NCI-H2171 treated with DMSO at 0.1 percent for 48 hours (cell line): ENCODE data around the gene KLHL3.

Experiments
- DNase-seq: peaks from one replicate; lab custom pipeline; 2025; lab: John Stamatoyannopoulos, UW

KLHL3 gene

DNA sequence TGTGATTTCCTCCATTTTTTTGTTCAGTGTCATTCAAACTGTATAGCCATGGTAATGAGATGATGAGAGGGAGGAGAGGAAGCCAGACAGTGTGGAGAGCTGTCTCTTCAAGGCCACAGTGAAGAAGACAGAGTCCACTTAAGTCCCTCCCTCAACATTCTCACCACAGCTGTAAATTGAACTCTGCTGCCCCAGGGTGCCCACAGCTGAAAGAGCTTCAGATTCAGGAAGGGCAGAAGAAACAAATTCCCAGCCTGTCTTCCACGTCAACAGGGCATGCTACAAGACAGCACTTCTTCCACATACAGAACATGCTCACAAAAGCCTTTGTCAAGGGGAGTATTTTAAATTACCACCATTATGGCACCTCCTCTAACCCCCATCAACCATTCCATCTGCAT lies 100.4 kb downstream of the KLHL3 start:
- DNase-seq, result no peak

DNA sequence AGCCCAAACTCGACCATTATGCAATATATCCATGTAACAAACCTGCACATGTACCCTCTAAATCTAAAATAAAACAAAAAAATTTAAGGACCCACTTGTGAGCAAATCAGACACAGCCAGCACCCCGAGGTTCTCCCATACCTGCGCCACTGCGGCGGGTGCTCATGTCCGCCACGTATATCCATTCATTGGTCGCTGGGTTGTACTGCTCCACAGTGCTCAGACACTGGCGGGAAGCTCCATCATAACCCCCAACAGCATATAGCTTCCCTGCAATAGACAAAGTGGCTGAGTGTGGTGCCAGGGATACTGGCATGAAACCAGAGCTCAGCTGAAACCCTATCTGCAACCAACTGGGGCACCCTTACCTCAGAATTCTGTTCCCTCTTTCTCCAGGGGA lies 102.0 kb downstream of the KLHL3 start:
- no peak for DNase-seq

DNA sequence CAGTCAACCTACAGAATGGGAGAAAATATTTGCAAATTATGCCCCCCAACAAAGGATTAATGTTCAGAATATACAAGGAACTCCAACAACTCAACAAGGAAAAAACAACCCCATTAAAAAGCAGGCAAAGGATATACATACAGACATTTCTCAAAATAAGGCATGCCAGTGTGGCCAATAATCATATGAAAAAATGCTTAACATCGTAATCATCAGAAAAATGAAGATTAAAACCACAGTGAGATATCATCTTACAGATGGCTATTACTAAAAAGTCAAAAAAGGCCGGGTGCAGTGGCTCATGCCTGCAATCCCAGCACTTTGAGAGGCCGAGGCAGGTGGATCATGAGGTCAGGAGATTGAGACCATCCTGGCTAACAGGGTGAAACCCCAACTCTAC lies 103.2 kb downstream of the KLHL3 start:
- DNase-seq, result no peak

DNA sequence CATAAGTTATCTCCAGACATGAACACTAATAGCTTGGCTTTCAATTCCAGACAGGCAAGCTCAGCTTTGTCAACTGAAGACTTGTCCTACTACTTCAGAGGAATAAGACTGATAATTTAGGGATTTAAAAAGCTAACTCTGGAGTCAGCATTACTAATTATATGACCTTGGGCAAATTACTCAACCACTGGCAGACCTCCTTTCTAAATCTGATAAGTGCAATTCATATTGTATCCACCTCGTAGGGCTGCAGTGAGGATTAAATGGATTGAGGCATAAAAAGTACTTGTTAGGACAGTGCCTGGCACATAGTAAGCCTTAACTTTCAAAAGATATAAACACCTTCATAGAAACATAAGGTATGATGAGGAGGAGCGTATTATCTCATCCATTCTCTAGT lies 104.4 kb downstream of the KLHL3 start:
- no peak for DNase-seq

DNA sequence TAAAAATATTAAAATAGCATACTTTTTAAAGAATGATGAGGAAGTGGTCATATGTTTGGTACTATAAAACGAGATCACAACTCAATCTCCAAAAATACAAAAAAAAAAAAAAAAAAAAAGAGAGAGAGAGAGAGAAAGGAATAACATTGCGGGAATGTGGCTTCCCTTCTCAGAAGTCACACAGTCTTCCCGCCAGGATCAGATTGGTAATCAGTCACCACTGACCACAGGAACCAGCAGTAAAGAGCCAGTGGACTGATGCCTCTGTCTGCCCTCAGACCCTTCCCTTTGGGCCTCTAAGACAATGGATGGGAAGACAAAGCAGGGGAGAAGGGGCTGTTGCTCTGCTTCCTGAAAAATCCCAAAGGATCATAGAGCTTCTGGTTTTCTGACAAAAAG lies 104.9 kb downstream of the KLHL3 start:
- DNase-seq, result no peak

DNA sequence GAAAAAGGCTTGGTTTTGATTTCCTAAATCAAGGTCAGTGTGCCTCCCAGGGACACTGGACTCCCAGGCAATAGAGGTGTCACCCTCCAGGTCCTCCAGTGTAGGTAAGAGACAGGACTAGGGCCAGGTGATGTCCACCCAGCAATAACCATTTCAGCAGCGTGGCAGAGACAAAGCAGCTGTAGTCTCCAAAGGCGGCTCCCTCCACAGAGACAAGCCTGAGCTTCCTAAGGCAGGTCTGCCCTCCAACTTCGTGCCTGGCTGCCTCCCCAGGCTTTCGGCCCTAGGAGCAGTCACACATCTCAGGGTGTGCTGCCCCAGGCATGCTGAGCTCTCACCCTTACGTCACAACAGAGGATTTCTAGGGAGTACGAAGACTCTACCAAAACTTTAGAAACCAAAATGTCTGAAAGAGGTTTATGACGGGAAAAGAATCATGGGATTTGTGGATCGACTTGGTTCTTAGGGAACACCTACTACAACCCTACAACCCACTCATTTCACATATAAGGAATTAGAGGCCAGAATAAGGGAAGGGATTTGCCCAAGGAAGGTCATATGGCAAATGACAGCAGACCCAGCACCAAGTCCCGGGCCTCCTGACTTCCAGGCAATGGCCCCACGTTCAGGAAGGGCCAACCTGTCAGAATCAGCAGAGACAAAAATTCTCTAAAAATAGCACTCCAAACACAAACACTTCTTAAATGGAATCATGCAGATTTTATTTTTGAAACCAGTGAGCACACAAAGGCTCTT lies 105.5 kb downstream of the KLHL3 start:
- no peak for DNase-seq

DNA sequence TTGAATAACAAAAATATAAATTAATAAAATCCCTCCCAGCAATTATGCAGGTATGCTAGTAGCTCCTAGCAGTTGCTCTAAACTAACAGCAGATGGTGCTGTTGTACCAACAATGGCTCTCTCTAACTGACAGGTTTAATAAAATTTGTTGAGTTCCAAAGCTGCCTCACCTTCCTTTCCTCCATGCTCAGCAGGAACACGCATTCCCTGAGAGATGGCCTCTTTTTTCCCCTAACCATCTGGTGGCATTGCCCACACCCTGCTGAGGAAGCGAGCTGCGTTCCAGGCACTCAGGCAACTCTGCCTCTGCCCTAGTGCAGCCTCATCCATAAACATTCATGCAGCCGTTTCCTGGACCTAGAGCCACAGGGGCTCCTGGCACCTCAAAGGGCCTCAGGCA lies 106.2 kb downstream of the KLHL3 start:
- peak; percentile 60 for DNase-seq

DNA sequence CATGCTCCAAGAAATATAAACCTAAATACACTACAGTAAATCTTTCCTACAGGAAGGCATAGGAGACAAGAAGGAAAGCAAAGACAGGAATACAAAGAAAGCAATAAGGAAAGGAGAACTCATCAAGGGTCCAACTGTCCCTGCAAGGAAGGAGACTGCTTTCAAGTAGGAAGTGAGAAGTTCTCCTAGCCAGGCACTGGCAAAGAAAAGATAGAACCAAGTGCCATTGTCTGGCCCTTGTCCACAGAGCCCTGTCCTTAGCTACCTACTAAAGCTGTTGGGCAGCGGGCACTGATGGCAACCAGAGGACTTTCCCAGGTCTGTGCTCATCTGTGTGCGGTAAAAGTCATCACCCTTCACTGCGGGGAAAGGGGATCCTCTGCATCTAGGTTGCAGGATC lies 108.2 kb downstream of the KLHL3 start:
- DNase-seq, result no peak

DNA sequence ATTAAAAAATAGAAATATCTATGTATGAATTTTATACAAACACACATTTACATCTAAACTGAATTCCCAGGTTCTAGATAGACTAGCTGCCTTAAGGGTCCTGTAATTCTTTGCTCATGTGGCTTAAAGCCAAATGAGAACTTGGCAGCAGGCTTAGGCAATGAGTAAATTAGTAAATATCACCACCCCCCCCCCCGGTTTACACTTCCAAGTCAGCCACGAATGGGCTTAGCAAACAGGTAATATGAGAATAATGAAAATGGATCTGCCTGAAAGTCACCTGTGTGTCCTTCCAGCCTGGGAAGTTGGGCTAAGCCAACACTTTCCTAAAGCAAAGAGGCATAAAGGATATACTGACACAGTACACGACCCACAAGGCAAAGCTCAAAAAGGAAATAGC lies 108.6 kb downstream of the KLHL3 start:
- DNase-seq, result peak; percentile 59

DNA sequence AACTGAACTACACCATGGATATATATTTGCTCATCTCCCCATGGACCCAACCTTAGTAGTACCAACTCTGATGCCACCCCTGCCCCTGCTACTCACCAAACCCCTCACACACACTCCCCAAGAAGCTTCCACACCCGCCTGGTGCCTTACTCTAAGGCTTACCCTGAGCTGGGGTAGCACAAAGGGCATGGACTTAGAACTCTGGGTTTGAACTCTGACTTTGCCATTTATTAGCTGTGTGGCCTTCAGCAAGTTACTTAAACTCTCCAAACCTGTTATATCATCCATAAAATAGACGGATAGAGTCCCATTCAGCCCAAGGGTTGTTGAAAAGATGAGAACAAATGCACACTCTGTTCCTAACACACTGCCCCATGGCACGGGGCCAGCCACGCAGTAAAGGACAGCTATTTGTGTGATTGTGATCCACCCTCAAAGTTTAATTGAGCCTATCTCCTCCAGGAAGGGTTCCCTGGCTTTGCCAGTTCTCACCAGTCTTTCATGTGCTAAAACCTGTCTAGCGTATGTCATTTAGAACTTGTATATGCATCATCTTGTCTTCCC lies 111.0 kb downstream of the KLHL3 start:
- DNase-seq, result no peak

DNA sequence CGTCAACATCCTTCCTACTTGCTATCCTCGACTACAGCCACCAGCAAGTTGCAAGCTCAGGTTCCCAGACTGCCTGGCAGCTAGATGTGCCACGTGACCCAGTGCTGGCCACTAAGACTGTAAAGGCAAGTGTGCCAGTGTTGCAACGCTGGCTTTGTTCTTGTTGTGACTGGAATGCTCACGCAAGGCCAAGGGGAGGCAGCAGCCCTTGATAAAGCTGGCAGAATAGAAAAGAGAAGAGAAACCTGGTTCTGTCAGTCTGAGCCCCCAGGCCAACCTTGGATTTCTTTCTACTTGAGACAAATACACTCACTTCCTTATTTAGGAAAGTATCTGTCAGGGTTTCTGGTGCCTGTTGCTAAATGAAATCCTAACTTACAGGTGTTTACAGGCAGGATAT lies 113.0 kb downstream of the KLHL3 start:
- no peak for DNase-seq

DNA sequence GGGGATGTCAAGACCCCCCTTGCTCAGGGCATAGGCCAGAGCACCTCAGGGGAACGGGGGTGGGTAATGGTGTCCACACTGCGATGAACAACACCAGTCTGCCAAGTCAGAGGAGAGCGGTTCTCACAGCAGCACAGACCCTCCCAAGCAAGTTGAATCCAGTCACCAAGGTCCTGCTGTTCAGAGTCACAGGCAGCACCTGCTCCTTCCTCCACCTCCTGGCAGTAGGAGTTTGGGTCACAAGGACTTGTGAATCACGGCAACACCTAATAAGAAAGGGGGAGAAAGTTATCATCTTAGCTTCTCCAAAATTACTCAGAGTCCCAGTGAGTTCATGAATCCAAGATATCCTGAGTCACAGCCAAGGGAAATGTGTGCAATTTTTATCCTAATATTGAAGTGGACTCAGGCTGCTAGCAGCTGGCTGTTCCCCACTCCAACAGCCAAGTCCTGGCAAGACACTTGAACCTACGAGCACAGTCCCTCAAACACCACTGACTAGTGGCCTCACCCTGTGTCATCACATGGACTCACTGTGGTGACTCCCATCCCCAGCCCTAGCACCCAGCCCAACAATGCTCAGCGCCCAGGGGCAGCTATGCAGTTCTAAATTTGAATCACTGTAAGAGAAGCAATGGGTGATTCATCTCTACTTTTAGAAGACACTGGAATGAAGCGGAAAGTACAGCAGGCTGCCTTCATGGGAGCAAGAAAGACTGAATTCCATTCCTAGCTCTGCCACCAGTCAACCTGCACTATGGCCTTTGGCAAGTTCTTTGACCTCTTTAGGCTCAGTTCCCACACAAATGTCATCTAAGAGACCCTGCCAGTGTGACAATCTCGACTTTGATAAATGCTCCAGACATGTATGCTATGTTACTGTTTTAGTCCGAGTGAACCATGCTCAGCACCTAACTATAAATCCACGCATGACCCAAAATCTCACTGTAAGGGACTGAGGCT lies 113.7 kb downstream of the KLHL3 start:
- no peak for DNase-seq

DNA sequence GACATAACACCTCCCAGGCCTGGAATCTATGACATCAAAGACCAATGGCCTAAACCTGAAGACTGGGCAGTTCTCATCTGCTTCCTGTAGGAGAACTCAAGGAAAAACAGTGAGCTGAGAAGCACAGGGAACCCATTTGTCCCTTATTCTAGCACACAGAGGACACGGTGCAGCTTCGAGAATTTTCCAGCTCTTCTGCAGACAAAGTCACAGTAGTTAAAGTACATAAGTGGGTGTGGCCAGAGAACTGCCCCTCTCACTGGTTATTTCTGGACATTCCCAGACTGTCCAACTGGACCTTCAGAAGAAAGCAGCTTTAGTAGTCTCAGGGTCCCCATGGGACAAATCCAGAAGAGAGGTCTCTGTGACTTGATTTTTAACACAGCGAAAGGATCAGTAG lies 114.6 kb downstream of the KLHL3 start:
- no peak for DNase-seq

DNA sequence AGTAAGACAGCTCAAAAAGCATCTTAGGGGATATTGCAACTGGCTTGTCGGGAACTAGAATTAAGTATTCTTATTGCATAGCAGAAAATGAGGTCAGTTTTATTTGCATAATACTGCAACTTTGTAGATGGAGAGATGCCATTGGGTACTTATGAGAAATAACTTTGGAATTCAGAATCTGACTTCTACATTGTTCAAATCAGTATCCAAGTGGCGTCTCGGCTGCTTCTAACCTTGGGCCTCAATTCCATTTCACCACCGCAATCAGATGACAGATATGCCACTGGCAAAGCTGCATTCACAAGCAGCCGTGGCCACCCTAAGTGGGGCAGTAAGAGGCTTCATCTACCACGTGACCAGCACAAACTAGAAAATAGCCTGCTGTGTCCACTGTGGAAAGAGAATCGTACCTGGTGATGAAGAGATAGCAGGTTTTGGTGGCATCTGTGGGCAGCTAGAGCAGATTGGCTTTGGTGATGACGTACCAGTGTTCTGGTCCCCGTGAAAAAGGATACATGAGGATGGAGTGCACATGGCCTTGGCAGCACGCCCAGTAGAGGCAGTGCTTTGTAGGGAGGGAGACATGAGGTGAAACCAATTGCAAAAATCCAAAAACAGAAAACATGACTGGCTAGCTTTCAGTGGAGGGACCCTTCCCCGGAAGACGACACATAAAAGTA lies 116.6 kb downstream of the KLHL3 start:
- DNase-seq, result peak; percentile 87

DNA sequence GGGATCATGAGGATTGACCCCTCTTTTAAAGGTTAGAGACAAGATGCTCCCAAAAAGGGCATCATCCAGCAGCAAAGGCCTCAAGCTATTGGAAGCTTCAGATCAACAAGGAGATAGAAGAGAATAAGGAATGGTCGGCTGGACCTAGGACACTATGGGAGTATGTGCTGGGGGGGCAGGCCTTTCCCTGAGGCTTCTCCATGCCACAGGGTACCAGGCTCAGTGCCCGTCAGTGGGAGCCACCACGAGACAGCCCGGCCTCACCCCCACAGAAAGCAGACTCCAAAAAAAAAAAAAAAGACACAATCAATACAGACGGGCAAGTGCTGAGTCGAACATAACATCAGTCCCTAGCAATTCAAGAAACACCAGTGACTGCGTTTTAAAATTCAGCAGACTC lies 117.4 kb downstream of the KLHL3 start:
- no peak for DNase-seq

DNA sequence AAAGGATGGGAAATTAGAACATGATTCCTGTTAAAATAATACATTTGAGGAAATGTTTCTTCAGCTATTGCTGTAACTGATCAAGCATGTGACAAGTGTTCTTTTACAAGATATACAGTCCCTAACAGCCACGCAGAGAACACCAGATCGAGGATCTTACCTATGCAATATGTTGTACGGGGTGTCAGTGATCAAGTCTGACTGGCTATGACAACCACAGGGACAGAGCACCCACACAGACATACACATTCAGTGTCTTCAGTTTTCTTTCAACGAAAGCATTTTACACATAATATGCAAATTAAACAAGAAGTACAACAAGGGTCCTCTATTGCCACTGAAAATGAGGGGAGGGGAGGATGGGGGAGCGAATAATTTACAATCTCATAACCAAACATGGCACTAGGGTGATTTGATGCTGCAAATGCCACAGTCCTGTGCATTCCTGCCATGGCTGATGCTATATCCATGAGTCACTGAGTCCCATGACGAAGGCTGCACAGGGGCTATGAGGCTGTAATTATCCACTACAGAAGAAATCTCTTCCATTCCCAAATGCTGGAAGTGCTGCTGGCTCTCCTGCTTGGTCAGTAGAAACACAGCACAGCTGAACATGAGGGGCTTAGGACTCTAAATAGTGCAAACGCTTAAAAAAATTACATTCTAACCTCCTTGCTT lies 118.2 kb downstream of the KLHL3 start:
- no peak for DNase-seq

DNA sequence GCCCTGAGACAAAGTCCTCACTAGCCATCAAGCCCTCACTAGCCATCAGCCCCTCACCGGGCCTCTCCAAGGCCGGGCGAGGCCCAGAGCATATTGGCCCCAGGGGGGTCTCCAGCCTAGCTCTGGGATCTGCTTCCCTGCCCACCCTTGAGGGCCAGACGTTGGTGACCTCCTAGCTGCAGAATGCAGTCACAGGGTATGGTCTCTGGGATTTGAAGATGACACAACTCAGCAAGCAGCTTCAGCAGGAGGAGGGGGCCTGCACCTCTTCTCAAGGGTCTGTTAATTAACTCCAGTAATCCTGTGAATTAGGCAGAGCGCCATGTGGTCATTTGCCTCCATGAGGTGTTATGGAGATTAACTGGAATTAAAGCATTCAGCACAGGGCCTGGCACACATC lies 119.8 kb downstream of the KLHL3 start:
- DNase-seq, result no peak

DNA sequence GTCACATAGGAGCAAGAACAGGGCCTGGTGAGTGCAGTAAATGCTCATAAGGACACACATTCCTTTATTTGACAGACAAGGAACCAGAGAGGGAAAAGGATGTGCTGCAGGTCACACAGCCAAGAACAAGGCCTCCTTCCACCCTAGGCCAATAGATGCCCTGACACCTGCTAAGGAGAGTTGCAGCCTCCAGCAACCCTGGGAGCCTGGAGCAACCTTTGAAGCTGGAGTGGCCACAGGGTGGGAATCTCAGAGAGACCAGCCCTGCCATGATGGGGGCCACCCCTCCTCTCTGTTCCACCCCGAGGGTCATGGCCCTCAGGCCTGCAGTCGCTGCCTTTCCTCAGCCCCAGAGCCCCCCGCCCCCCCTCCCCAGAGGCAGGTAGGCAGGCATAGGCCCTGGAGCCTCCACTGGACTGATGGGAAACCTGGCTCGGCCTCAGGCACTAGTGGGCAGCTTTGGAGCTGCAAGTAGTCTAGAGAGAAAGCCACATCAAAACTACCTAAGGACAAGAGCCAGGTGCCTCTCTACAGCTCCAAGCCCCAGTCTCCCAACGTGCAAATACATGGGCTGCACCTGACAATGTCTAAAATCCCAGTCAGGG lies 120.6 kb downstream of the KLHL3 start:
- DNase-seq, result no peak

DNA sequence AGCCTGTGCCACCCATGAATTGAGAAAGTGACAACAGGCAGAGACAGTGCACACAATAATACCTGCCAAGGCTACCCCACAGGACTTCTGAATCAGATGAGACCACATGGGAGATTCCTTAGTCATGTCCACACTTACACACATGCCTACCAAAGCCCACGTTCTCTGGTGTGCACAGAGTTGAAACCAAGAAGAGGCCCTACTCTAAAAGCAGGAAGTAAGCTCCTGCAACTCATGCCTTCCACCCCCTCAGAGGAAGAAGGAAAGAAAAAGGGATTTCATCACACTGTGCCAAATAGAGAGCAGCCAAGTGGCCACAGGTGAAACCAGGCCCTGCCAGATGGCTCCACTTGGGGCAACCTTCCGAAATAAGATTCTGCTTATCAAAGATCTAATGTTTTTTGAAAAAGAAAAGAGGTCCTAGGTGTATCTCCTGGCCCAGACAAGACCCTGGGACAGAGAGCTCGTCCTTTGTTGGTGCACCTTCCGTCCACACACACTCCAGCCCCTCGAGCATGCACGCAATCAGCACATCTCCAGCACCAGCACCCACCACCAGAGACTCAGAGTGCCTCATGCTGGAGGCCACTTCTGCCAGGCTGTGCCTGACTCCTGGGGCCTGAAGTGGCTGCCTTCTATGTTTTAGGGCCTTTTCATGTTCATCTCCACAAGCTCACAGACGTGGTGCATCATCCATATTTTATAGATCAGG lies 122.2 kb downstream of the KLHL3 start:
- no peak for DNase-seq

DNA sequence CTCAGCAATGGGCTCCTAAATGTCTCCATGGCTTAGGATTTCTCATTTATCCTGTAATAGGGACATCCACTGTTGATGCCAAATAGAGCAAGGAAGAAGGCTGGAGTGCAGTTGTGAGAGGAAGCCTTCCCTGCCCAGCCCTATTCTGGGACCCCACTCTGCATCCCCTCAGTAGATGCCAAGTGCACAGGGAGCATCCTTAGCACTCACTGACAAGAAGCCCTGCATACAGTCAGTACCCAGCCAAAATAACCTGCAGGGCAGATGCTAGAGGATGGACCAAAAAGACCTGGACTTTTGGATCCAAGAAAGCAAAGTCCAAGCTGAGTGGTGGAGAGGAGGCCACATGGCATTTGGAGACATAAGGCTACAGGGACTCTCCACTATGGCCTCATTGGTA lies 123.3 kb downstream of the KLHL3 start:
- DNase-seq, result no peak
